SK-N-SH treated with all-trans-retinoic acid at 6 μM for 48 hours (cell line): ENCODE results near the gene ITPR3.

ENCODE experiments used
- ATAC-seq: fragments of 200-7000 bp; cut with Tn5 transposase; 3 replicates; pipeline ENCODE4 v1.9.1; 2020; ENCODE audit warnings: mild to moderate bottlenecking, moderate library complexity
- ARNTL ChIP-seq: fragments of 450-650 bp; formaldehyde crosslinking; IDR thresholded peaks from 2 replicates; pipeline ENCODE4 v1.5.0; 2020; ENCODE audit warnings: low read depth, mild to moderate bottlenecking, moderate library complexity, borderline replicate concordance
- BACH2 ChIP-seq: fragments of 250-450 bp; sonication (Bioruptor Pico); IDR thresholded peaks from 2 replicates; pipeline ENCODE4 v1.9.0; 2021; ENCODE audit warnings: mild to moderate bottlenecking, borderline replicate concordance
- CREB5 ChIP-seq: fragments of 250-450 bp; sonication (Bioruptor Pico); IDR thresholded peaks from 2 replicates; pipeline ENCODE4 v1.5.1; 2020; ENCODE audit warnings: low read depth, mild to moderate bottlenecking, moderate library complexity
- CSDC2 ChIP-seq: fragments of 250-450 bp; sonication (Bioruptor Pico); IDR thresholded peaks from 2 replicates; pipeline ENCODE4 v1.5.0; 2020; ENCODE audit warnings: mild to moderate bottlenecking, moderate library complexity
- CSRNP3 ChIP-seq: fragments of 250-450 bp; sonication (Bioruptor Pico); IDR thresholded peaks from 2 replicates; pipeline ENCODE4 v1.5.1; 2021; ENCODE audit warnings: mild to moderate bottlenecking, moderate library complexity
- ESRRG ChIP-seq: fragments of 250-450 bp; sonication (Bioruptor Pico); IDR thresholded peaks from 2 replicates; pipeline ENCODE4 v1.6.1; 2021; ENCODE audit warnings: mild to moderate bottlenecking
- GLIS3 ChIP-seq: fragments of 250-450 bp; sonication (Bioruptor Pico); IDR thresholded peaks from 2 replicates; pipeline ENCODE4 v1.5.0; 2020; ENCODE audit warnings: mild to moderate bottlenecking, moderate library complexity
- ISL1 ChIP-seq: fragments of 250-450 bp; sonication (Bioruptor Pico); IDR thresholded peaks from 2 replicates; pipeline ENCODE4 v2.1.2; 2022; ENCODE audit warnings: mild to moderate bottlenecking, moderate library complexity
- OSR1 ChIP-seq: fragments of 250-450 bp; sonication (Bioruptor Pico); IDR thresholded peaks from 2 replicates; pipeline ENCODE4 v1.8.0; 2022; ENCODE audit warnings: moderate library complexity, mild to moderate bottlenecking, inconsistent platforms
- PATZ1 ChIP-seq: fragments of 250-450 bp; sonication (Bioruptor Pico); IDR thresholded peaks from 2 replicates; pipeline ENCODE4 v1.8.0; 2020; ENCODE audit warnings: mild to moderate bottlenecking, moderate library complexity, borderline replicate concordance
- PPARA ChIP-seq: fragments of 250-450 bp; sonication (Bioruptor Pico); IDR thresholded peaks from 2 replicates; pipeline ENCODE4 v1.5.0; 2020; ENCODE audit warnings: mild to moderate bottlenecking, borderline replicate concordance
- RARB ChIP-seq: fragments of 250-450 bp; sonication (Bioruptor Pico); IDR thresholded peaks from 2 replicates; pipeline ENCODE4 v1.8.0; 2021; ENCODE audit warnings: mild to moderate bottlenecking, moderate library complexity
- SNAI2 ChIP-seq: fragments of 250-450 bp; sonication (Bioruptor Pico); IDR thresholded peaks from 2 replicates; pipeline ENCODE4 v1.5.0; 2020; ENCODE audit warnings: mild to moderate bottlenecking, moderate library complexity
- TCF4 ChIP-seq: fragments of 250-450 bp; sonication (Bioruptor Pico); IDR thresholded peaks from 2 replicates; pipeline ENCODE4 v1.8.0; 2021; ENCODE audit warnings: mild to moderate bottlenecking, moderate library complexity, borderline replicate concordance
- ZC3H10 ChIP-seq: fragments of 250-450 bp; sonication (Bioruptor Pico); IDR thresholded peaks from 2 replicates; pipeline ENCODE4 v1.5.1; 2021; ENCODE audit warnings: mild to moderate bottlenecking, moderate library complexity
- ZFP3 ChIP-seq: fragments of 250-450 bp; sonication (Bioruptor Pico); IDR thresholded peaks from 2 replicates; pipeline ENCODE4 v1.5.0; 2020; ENCODE audit warnings: mild to moderate bottlenecking, moderate library complexity
- ZFP30 ChIP-seq: fragments of 450-650 bp; formaldehyde crosslinking; IDR thresholded peaks from 2 replicates; pipeline ENCODE4 v1.5.0; 2022; ENCODE audit warnings: mild to moderate bottlenecking, moderate library complexity
- ZNF70 ChIP-seq: fragments of 450-650 bp; formaldehyde crosslinking; IDR thresholded peaks from 2 replicates; pipeline ENCODE4 v1.5.0; 2020; ENCODE audit warnings: mild to moderate bottlenecking, moderate library complexity
- ZNF8 ChIP-seq: fragments of 450-650 bp; formaldehyde crosslinking; IDR thresholded peaks from 2 replicates; pipeline ENCODE4 v1.5.0; 2020; ENCODE audit warnings: mild to moderate bottlenecking, moderate library complexity
- TF ChIP-seq, protein P1 (sequence below): fragments of 250-450 bp; sonication (Bioruptor Pico); IDR thresholded peaks from 2 replicates; pipeline ENCODE4 v1.8.0; 2021; ENCODE audit warnings: low read depth, mild to moderate bottlenecking, moderate library complexity, borderline replicate concordance
- TF ChIP-seq, protein P2 (sequence below): fragments of 250-450 bp; sonication (Bioruptor Pico); IDR thresholded peaks from 2 replicates; pipeline ENCODE4 v1.5.0; 2020; ENCODE audit warnings: mild to moderate bottlenecking, moderate library complexity

ITPR3 gene

DNA sequence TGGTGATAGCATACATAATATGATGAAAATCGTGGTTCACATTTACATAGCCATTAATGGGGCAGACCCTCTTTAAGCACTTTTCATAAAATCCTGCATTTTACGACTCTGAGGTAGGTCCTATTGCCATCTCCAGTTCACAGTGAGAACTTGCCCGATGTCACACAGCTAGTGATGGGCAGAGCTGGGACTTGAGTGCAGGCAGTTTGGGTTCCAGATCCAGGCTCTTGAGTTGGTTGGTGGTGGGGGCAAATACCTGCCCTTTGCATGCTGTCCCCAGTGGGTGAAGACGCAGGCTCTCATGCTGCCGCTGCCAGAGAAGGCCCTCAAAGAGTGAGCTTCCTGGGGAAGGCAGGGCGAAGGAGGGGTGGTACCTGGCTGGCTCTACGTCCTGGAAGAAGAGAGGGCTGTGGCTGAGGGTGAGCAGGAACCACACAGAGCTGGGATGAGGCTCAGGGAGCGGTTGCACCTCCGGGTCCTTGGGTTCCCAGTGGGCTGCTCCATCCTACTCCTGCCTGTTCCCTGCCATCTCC lies 34.9 kb upstream of the ITPR3 start:
- ATAC-seq, result no peak
- TF ChIP-seq ARNTL (no peak), ZNF8 (CRISPR knock-in tag) (no peak), GLIS3 (CRISPR knock-in tag) (no peak), ZFP30 (no peak)

DNA sequence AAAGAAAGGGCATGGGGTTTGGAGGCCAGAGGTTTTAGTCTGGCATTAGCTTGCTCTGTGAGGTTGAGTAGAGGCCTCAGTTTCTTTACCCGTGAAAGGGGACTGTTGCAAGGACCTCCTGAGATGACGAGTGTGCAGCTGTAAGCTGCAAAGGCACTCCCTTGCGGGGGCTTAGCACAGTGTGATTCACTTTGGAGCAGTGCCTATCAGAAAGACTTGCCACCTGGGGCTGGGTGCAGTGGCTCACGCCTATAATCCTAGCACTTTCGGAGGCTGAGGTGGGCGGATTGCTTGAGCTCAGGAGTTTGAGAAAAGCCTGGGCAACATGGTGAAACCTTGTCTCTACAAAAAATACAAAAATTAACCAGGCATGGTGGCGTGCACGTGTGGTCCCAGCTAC lies 33.6 kb upstream of the ITPR3 start:
- ATAC-seq, result no peak
- TF ChIP-seq ZFP3 (no peak), BACH2 (CRISPR knock-in tag) (no peak), PPARA (CRISPR knock-in tag) (no peak), OSR1 (CRISPR knock-in tag) (no peak), CSDC2 (CRISPR knock-in tag) (no peak), ISL1 (CRISPR knock-in tag) (no peak), ZFP30 (no peak), SNAI2 (CRISPR knock-in tag) (no peak), ZC3H10 (CRISPR knock-in tag) (no peak), RARB (CRISPR knock-in tag) (no peak)
- TF ChIP-seq, protein P1, sequence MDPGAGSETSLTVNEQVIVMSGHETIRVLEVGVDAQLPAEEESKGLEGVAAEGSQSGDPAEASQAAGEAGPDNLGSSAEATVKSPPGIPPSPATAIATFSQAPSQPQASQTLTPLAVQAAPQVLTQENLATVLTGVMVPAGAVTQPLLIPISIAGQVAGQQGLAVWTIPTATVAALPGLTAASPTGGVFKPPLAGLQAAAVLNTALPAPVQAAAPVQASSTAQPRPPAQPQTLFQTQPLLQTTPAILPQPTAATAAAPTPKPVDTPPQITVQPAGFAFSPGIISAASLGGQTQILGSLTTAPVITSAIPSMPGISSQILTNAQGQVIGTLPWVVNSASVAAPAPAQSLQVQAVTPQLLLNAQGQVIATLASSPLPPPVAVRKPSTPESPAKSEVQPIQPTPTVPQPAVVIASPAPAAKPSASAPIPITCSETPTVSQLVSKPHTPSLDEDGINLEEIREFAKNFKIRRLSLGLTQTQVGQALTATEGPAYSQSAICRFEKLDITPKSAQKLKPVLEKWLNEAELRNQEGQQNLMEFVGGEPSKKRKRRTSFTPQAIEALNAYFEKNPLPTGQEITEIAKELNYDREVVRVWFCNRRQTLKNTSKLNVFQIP (CRISPR knock-in tag), result no peak
- TF ChIP-seq, all 23 proteins: peak for 0

DNA sequence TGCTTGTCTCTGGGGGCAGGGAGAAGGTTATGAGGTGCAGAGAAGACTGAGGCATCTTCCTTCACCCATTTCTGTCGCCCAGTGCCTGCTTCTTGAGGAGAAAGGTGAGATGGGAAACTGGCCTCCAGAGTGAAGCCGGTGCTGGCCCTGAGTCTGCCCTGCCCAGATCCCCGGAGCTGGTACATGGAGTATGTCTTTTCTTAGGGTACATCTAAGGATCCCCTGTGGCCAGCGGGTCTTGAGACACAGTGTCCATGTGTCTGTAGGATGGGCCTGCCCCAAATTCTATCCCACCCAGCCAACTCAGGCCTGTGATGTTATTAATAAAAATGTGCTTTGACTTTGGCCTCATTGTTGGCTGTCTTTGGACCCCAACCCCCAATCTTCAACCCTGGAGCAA lies 32.2 kb upstream of the ITPR3 start:
- no peak for ATAC-seq
- no peak for TF ChIP-seq ISL1 (CRISPR knock-in tag)
- no peak for TF ChIP-seq GLIS3 (CRISPR knock-in tag)
- TF ChIP-seq, protein P2, sequence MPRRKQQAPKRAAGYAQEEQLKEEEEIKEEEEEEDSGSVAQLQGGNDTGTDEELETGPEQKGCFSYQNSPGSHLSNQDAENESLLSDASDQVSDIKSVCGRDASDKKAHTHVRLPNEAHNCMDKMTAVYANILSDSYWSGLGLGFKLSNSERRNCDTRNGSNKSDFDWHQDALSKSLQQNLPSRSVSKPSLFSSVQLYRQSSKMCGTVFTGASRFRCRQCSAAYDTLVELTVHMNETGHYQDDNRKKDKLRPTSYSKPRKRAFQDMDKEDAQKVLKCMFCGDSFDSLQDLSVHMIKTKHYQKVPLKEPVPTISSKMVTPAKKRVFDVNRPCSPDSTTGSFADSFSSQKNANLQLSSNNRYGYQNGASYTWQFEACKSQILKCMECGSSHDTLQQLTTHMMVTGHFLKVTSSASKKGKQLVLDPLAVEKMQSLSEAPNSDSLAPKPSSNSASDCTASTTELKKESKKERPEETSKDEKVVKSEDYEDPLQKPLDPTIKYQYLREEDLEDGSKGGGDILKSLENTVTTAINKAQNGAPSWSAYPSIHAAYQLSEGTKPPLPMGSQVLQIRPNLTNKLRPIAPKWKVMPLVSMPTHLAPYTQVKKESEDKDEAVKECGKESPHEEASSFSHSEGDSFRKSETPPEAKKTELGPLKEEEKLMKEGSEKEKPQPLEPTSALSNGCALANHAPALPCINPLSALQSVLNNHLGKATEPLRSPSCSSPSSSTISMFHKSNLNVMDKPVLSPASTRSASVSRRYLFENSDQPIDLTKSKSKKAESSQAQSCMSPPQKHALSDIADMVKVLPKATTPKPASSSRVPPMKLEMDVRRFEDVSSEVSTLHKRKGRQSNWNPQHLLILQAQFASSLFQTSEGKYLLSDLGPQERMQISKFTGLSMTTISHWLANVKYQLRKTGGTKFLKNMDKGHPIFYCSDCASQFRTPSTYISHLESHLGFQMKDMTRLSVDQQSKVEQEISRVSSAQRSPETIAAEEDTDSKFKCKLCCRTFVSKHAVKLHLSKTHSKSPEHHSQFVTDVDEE (CRISPR knock-in tag), result no peak
- no peak for TF ChIP-seq CREB5 (CRISPR knock-in tag)
- TF ChIP-seq TCF4 (CRISPR knock-in tag), result no peak
- TF ChIP-seq OSR1 (CRISPR knock-in tag), result no peak
- TF ChIP-seq CSRNP3 (CRISPR knock-in tag), result no peak
- no peak for TF ChIP-seq ZFP3
- TF ChIP-seq ESRRG, result no peak
- TF ChIP-seq PATZ1 (CRISPR knock-in tag), result no peak
- no peak for TF ChIP-seq ZFP30
- TF ChIP-seq RARB (CRISPR knock-in tag), result no peak

- ATAC-seq, result no peak
- TF ChIP-seq ZC3H10 (CRISPR knock-in tag), result no peak
- TF ChIP-seq SNAI2 (CRISPR knock-in tag), result no peak
- TF ChIP-seq, protein P2 (CRISPR knock-in tag), result no peak
- no peak for TF ChIP-seq CSDC2 (CRISPR knock-in tag)
- no peak for TF ChIP-seq ZFP30
- TF ChIP-seq, protein P1 (CRISPR knock-in tag), result no peak
- no peak for TF ChIP-seq BACH2 (CRISPR knock-in tag)
- TF ChIP-seq GLIS3 (CRISPR knock-in tag), result no peak
- TF ChIP-seq ISL1 (CRISPR knock-in tag), result no peak
- no peak for TF ChIP-seq ZFP3
- TF ChIP-seq ARNTL, result no peak
- no peak for TF ChIP-seq ZNF70 (CRISPR knock-in tag)
- no peak for TF ChIP-seq TCF4 (CRISPR knock-in tag)
- TF ChIP-seq, all 23 proteins: peak for 0
These were observed 31.8 kb upstream of the ITPR3 start for GRCh38 chr6:33589392-33589730.
